Stimulated activated memory B cell treated with anti-CD40 and anti-IgM and Interleukin-4, amounts not matched to agents 10 μg/mL and 1 μg/mL and 100 μg/mL, for 72 hours (primary cell): Measurements from ENCODE around the gene LRRC19.

Source experiments
- ATAC-seq: fragments of 150-1000 bp; cut with Tn5 transposase; 2 replicates; pipeline ENCODE4 v1.10.0; 2021
- H3K27ac Mint-ChIP-seq: one replicate; pipeline ENCODE4 v1.8.0; 2022; ENCODE audit warnings: mild to moderate bottlenecking, mixed read lengths
- H3K27me3 Mint-ChIP-seq: one replicate; pipeline ENCODE4 v1.8.0; 2022; ENCODE audit warnings: mixed read lengths
- H3K36me3 Mint-ChIP-seq: one replicate; pipeline ENCODE4 v1.8.0; 2022; ENCODE audit warnings: mixed read lengths
- H3K4me1 Mint-ChIP-seq: one replicate; pipeline ENCODE4 v1.8.0; 2022; ENCODE audit warnings: mixed read lengths
- H3K4me3 Mint-ChIP-seq: one replicate; pipeline ENCODE4 v1.8.0; 2022; ENCODE audit warnings: mild to moderate bottlenecking, moderate library complexity, mixed read lengths
- H3K9me3 Mint-ChIP-seq: one replicate; pipeline ENCODE4 v1.8.0; 2022; ENCODE audit warnings: mixed read lengths

The LRRC19 gene

DNA sequence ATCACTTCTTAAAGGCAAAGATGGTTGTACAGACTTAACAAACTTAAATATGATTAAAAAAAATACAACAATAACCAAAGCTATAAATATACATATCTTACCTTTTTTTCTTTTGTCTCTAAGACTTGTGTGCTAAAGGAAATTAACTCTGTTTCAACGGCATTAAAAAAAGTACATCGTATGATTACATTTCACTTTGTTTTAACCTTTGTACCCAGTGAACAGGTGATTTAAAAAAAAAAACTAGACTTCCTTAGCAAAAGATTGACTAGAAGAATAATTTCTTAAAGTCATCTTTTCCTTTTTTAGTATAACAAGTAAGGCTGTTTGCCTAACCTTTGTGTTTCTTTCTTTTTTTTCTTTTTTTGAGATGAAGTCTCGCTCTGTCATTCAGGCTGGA lies at the start of gene LRRC19:
Gene LRRC19, minus strand, starts transcription at position 182 of the 400 bp plus-strand sequence. CDS start 5,978 bp downstream, outside the sequence.
- no peak for ATAC-seq
- Mint-ChIP-seq H3K36me3 (peaks cover 38% of the 10 kb centered on the region), H3K4me3 (no peak within 1 kb of the TSS), H3K27me3 (no peaks in the 10 kb centered on the region), H3K9me3 (no peaks in the 10 kb centered on the region), H3K4me1 (no peaks in the 10 kb centered on the region), H3K27ac (no peak within 1 kb of the TSS)

DNA sequence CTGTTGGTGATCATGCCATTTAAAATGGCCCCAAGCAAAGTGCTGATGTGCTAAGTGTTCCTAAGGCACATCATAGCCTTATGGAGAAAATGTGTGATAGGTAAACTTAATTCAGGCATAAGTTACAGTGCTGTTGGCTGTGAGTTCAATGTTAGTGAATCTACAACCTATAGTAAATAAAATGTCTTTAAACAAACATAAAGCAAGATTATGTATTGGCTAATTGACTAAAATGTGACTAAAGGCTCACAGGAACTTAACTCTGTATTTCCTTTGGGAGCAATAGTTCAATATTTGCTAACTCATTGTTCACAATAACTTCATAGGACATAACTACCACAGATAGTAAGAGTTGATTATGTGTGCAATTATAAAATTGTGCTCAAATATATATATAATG lies 49.4 kb upstream of the LRRC19 start:
- H3K4me1 Mint-ChIP-seq: no peaks in the 10 kb centered on the region
- H3K4me3 Mint-ChIP-seq: no peak overlapping the region
- H3K9me3 Mint-ChIP-seq: no peaks in the 10 kb centered on the region
- no peak overlapping the region for H3K27ac Mint-ChIP-seq
- H3K36me3 Mint-ChIP-seq: peaks cover 39% of the 10 kb centered on the region
- H3K27me3 Mint-ChIP-seq: no peaks in the 10 kb centered on the region
- ATAC-seq: no peak

GRCh38 chr9:27054125-27054524 lies 48.7 kb upstream of the LRRC19 start:
- H3K4me3 Mint-ChIP-seq: no peak overlapping the region
- H3K4me1 Mint-ChIP-seq: no peaks in the 10 kb centered on the region
- H3K27me3 Mint-ChIP-seq: no peaks in the 10 kb centered on the region
- H3K36me3 Mint-ChIP-seq: peaks cover 39% of the 10 kb centered on the region
- H3K27ac Mint-ChIP-seq: no peak overlapping the region
- H3K9me3 Mint-ChIP-seq: no peaks in the 10 kb centered on the region
- no peak for ATAC-seq

DNA sequence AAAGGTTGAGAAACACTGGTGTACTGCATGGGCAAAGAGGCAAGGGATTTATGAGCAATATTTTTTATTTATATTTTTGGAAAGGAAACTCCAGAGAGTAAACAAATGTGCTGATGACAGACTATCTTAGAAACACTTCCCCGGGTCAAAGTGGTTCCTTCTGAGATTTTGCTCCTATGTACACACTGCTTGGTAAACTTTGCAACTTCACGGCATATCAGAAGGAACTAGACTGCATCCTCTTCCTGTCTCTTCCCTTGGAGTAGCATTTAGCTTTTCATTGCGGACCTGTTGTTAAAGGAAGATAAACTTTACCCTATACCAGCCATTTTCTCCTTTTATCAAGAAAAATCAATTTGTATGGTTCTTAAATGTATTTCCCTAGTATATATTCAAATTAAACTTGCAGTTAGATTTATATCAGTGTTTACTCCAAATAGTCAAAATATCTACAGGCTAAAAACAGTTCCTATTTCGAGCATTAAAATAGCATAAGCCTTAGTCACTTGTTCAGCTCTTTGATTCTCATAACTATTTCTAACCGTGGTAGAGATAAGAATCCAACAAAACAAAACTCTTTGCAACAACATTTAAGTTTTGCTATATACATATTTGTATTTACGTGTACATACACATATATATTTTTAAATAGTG lies 48.0 kb upstream of the LRRC19 start:
- Mint-ChIP-seq H3K9me3 (no peaks in the 10 kb centered on the region), H3K36me3 (peaks cover 39% of the 10 kb centered on the region), H3K27ac (no peak overlapping the region), H3K4me3 (no peak overlapping the region), H3K4me1 (no peaks in the 10 kb centered on the region), H3K27me3 (no peaks in the 10 kb centered on the region)
- ATAC-seq: no peak

GRCh38 chr9:27047136-27047535 lies 41.7 kb upstream of the LRRC19 start:
- H3K4me1 Mint-ChIP-seq: no peaks in the 10 kb centered on the region
- H3K36me3 Mint-ChIP-seq: peaks cover 30% of the 10 kb centered on the region
- ATAC-seq: no peak
- H3K27ac Mint-ChIP-seq: no peak overlapping the region
- no peaks in the 10 kb centered on the region for H3K9me3 Mint-ChIP-seq
- H3K27me3 Mint-ChIP-seq: no peaks in the 10 kb centered on the region
- no peak overlapping the region for H3K4me3 Mint-ChIP-seq

- H3K27ac Mint-ChIP-seq: no peak overlapping the region
Observed at GRCh38 chr9:27043176-27043575, 37.7 kb upstream of the LRRC19 start.

GRCh38 chr9:27042476-27042875 lies 37.0 kb upstream of the LRRC19 start:
- Mint-ChIP-seq H3K4me1 (no peaks in the 10 kb centered on the region), H3K36me3 (no peaks in the 10 kb centered on the region), H3K27ac (no peak overlapping the region), H3K27me3 (no peaks in the 10 kb centered on the region), H3K4me3 (no peak overlapping the region), H3K9me3 (no peaks in the 10 kb centered on the region)
- ATAC-seq: no peak

More at GRCh38 chr9:27043176-27043575, 37.7 kb upstream of the LRRC19 start:
- no peaks in the 10 kb centered on the region for H3K27me3 Mint-ChIP-seq
- no peak overlapping the region for H3K4me3 Mint-ChIP-seq
- H3K9me3 Mint-ChIP-seq: no peaks in the 10 kb centered on the region
- H3K36me3 Mint-ChIP-seq: peaks cover under 1% of the 10 kb centered on the region
- H3K4me1 Mint-ChIP-seq: no peaks in the 10 kb centered on the region
- no peak for ATAC-seq

DNA sequence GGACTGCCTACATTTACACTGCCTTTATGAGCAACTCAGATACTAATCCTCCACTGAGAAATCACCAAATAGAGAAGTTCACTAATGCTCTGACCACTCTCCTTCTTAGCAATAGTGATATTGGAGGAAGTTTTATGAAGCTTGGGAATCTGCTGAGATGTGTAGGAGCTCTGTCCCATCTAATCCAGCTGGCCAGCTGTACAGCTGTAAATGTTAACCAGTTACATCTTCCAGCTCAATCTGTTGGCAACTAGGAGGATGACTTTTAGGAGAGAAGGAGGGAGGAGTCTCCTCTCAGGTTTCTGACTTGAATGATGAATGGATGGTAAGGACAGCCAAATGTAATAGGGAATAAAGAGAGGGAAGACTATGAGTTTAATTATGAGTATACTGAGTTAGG lies 36.3 kb upstream of the LRRC19 start:
- Mint-ChIP-seq H3K9me3 (no peaks in the 10 kb centered on the region), H3K27me3 (no peaks in the 10 kb centered on the region), H3K4me1 (no peaks in the 10 kb centered on the region), H3K27ac (no peak overlapping the region), H3K36me3 (peaks cover 7% of the 10 kb centered on the region), H3K4me3 (no peak overlapping the region)
- no peak for ATAC-seq

- Mint-ChIP-seq H3K4me3 (no peak overlapping the region), H3K27ac (no peak overlapping the region), H3K9me3 (no peaks in the 10 kb centered on the region), H3K4me1 (no peaks in the 10 kb centered on the region), H3K36me3 (peaks cover 12% of the 10 kb centered on the region), H3K27me3 (no peaks in the 10 kb centered on the region)
- no peak for ATAC-seq
Observed at GRCh38 chr9:27037499-27037898, 32.0 kb upstream of the LRRC19 start.

DNA sequence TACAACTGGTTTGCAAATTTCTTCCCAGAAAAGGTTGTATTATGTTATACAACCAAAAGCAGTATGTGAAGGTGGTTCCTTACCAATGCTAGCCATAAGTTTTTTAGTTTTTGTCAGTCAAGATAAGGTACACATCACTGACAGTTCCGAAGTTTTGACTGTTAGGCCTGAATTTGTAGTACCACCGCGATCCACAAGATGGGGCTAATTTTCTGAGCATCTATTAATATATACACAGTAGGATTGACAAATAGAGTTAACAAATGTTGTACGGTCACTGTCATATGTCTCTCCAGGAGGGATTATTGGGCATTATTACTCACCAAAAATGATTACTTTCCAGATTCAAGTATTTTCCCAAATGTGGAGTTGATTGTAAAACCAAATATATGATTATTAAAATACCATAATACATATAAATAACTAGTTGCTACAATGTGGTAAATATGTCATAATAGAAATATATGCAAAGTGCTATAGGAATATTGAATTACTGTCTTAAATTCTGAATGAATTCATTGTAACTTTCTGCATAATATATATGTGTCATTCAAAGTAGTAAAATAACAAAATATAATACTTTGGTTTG lies 28.4 kb upstream of the LRRC19 start:
- no peak for ATAC-seq
- Mint-ChIP-seq H3K27me3 (no peaks in the 10 kb centered on the region), H3K9me3 (no peaks in the 10 kb centered on the region), H3K4me1 (no peaks in the 10 kb centered on the region), H3K27ac (no peak overlapping the region), H3K4me3 (no peak overlapping the region), H3K36me3 (peaks cover 12% of the 10 kb centered on the region)

DNA sequence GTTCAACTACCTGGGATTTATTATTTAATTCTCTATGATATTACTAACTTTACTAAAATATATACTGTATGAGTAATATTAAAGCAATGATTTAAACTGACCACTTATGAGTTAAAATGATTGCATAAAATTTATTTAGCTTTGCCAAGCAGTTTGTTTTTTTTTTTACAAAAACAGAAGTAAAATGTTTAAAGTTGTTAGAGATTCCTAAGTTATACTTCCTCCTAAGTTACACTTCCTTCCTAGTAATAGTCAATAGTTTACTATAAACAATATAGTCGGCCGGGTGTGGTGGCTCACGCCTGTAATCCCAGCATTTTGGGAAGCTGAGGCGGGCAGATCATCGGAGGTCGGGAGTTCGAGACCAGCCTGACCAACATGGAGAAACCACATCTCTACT lies 23.7 kb upstream of the LRRC19 start:
- Mint-ChIP-seq H3K4me3 (no peak overlapping the region), H3K4me1 (no peaks in the 10 kb centered on the region), H3K27ac (no peak overlapping the region), H3K36me3 (peaks cover 17% of the 10 kb centered on the region), H3K27me3 (no peaks in the 10 kb centered on the region), H3K9me3 (no peaks in the 10 kb centered on the region)
- ATAC-seq: no peak

DNA sequence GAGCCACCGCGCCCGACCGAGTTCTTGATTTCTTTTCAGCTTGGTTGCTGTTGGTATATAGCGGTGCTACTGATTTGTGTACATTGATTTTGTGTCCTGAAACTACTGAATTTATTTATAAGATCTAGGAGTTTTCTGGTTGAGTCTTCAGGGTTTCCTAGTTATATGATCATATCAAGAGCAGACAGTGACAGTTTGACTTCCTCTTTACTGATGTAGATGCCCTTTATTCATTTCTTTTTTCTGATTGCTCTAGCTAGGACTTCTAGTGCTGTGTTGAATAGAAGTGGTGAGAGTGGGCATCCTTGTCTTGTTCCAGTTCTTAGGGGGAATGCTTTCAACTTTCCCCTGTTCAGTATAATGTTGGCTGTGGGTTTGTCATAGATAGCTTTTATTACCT lies 17.4 kb upstream of the LRRC19 start:
- no peaks in the 10 kb centered on the region for H3K27me3 Mint-ChIP-seq
- no peak overlapping the region for H3K27ac Mint-ChIP-seq
- H3K4me1 Mint-ChIP-seq: no peaks in the 10 kb centered on the region
- H3K4me3 Mint-ChIP-seq: no peak overlapping the region
- no peaks in the 10 kb centered on the region for H3K9me3 Mint-ChIP-seq
- ATAC-seq: no peak
- peaks cover 56% of the 10 kb centered on the region for H3K36me3 Mint-ChIP-seq

DNA sequence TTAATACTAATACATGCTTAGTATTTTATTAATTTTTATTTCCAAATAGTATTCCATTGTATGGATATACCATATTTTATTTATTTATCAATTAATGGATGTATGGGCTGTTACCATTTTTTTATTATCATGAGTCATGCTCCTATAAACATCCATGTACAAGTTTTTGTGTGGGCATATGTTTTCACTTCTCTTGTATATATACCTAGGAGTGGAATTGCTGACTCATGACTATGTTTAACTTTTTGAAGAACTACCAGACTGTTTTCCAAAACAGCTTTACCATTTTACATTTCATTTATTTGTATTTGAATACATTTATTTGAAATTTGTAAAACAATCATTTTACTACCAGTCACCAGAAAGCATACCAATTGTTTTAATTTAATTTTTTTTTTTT lies 14.1 kb upstream of the LRRC19 start:
- peaks cover 51% of the 10 kb centered on the region for H3K36me3 Mint-ChIP-seq
- H3K27ac Mint-ChIP-seq: no peak overlapping the region
- H3K4me3 Mint-ChIP-seq: no peak overlapping the region
- H3K4me1 Mint-ChIP-seq: no peaks in the 10 kb centered on the region
- no peaks in the 10 kb centered on the region for H3K27me3 Mint-ChIP-seq
- ATAC-seq: no peak
- H3K9me3 Mint-ChIP-seq: no peaks in the 10 kb centered on the region

GRCh38 chr9:27003426-27004077 lies 1.9 kb downstream of the LRRC19 start:
- H3K4me1 Mint-ChIP-seq: no peaks in the 10 kb centered on the region
- H3K4me3 Mint-ChIP-seq: no peak overlapping the region
- H3K27me3 Mint-ChIP-seq: no peaks in the 10 kb centered on the region
- peaks cover 36% of the 10 kb centered on the region for H3K36me3 Mint-ChIP-seq
- no peak overlapping the region for H3K27ac Mint-ChIP-seq
- no peaks in the 10 kb centered on the region for H3K9me3 Mint-ChIP-seq
- ATAC-seq: no peak

DNA sequence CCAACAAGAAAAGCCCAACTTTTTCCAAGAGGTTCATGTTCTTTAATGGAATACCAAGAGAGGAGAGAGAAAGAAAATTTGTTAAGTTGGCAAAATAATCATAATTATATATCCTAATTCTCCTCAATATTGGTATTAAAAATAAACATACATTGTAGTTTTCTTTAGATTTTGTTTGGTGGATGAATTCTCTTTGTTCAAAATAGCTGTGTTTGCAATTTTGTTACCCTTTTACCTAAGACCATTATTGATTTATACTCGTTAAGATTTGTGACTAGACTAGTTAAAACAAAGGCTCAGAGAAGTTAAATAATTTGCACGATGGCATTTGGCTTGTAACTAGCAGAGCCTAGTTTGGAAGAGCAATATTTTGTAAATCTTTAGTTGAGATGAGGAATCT lies 9.7 kb downstream of the LRRC19 start:
- Mint-ChIP-seq H3K9me3 (no peaks in the 10 kb centered on the region), H3K27ac (no peak overlapping the region), H3K4me1 (no peaks in the 10 kb centered on the region), H3K27me3 (no peaks in the 10 kb centered on the region), H3K4me3 (no peak overlapping the region), H3K36me3 (peaks cover 14% of the 10 kb centered on the region)
- no peak for ATAC-seq

DNA sequence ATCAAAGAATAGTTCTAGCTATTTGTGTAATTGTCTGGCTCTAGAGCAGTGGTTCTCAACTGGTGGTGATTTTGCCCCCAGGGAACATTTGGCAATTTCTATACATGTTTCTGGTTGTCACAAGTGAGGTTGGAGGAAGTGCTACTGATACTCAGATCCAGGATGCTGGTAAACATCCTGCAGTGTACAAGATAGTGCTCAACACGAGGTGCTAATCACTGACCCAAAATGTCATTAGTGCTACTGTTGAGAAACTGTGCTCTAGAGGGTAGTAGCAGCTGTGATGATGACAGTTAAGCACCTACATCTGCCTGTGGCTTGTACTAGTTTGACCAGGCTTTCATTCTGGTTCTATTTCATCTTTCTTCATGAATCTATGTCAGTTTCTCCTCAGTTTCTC lies 22.1 kb downstream of the LRRC19 start:
- no peak overlapping the region for H3K27ac Mint-ChIP-seq
- no peak for ATAC-seq

More for the DNA sequence above, 22.1 kb downstream of the LRRC19 start:
- Mint-ChIP-seq H3K27me3 (no peaks in the 10 kb centered on the region), H3K36me3 (peaks cover 17% of the 10 kb centered on the region), H3K4me3 (no peak overlapping the region), H3K9me3 (no peaks in the 10 kb centered on the region), H3K4me1 (no peaks in the 10 kb centered on the region)
